WTC11 (cell line): ENCODE results near the gene TRAFD1. TPM values are rescaled to one million over a fixed set of nuclear protein-coding genes. Genes with fewer than 3 reads are reported as not detected.

ENCODE experiments used
- ATAC-seq: fragments of 200-7000 bp; cut with Tn5 transposase; 2 replicates; pipeline ENCODE4 v1.10.0; 2021; ENCODE audit warnings: mild to moderate bottlenecking, moderate library complexity
- CTCF ChIA-PET: fragments of 300-600 bp; sonication (Branson Sonifier 250); formaldehyde crosslinking; loops from one replicate; lab custom pipeline; 2021; ENCODE audit warnings: antibody characterized with exemption; lab: Charles Lee
- POLR2A ChIA-PET: fragments of 350-600 bp; sonication (Branson Sonifier 250); formaldehyde crosslinking; loops from one replicate; lab custom pipeline; 2021; ENCODE audit warnings: antibody characterized with exemption; lab: Charles Lee
- DNase-seq: peaks from one replicate; pipeline ENCODE4 v3.0.0; 2021; ENCODE audit warnings: low spot score
- H3K27ac Mint-ChIP-seq: 2 replicates; pipeline ENCODE4 v1.8.0; 2021; ENCODE audit warnings: mixed read lengths
- H3K27me3 Mint-ChIP-seq: 2 replicates; pipeline ENCODE4 v1.8.0; 2021; ENCODE audit warnings: low read depth, mild to moderate bottlenecking, moderate library complexity, mixed read lengths
- H3K36me3 Mint-ChIP-seq: 2 replicates; pipeline ENCODE4 v1.8.0; 2021; ENCODE audit warnings: mixed read lengths
- H3K4me1 Mint-ChIP-seq: 2 replicates; pipeline ENCODE4 v1.8.0; 2022; ENCODE audit warnings: mixed read lengths
- H3K4me3 Mint-ChIP-seq: 2 replicates; pipeline ENCODE4 v1.8.0; 2021; ENCODE audit warnings: mild to moderate bottlenecking, moderate library complexity, mixed read lengths
- H3K9me3 Mint-ChIP-seq: 2 replicates; pipeline ENCODE4 v1.8.0; 2021; ENCODE audit warnings: mixed read lengths
- ARID4B ChIP-seq: sonication (generic); formaldehyde crosslinking; IDR thresholded peaks from 2 replicates; pipeline ENCODE4 v1.8.0; 2023; ENCODE audit warnings: missing genetic modification reagents, mild to moderate bottlenecking, borderline replicate concordance
- CREM ChIP-seq: sonication (generic); formaldehyde crosslinking; IDR thresholded peaks from 2 replicates; pipeline ENCODE4 v1.8.1; 2022; ENCODE audit warnings: mild to moderate bottlenecking, missing genetic modification reagents, moderate library complexity
- E2F4 ChIP-seq: sonication (generic); formaldehyde crosslinking; IDR thresholded peaks from 2 replicates; pipeline ENCODE4 v1.8.1; 2022; ENCODE audit warnings: low read depth, mild to moderate bottlenecking, moderate library complexity, missing genetic modification reagents, borderline replicate concordance
- E2F5 ChIP-seq: sonication (generic); formaldehyde crosslinking; IDR thresholded peaks from 2 replicates; pipeline ENCODE4 v1.8.1; 2022; ENCODE audit warnings: mild to moderate bottlenecking, moderate library complexity, missing genetic modification reagents
- ESRRA ChIP-seq: sonication (generic); formaldehyde crosslinking; IDR thresholded peaks from 2 replicates; pipeline ENCODE4 v1.8.1; 2022; ENCODE audit warnings: mild to moderate bottlenecking, missing genetic modification reagents, borderline replicate concordance
- ETV6 ChIP-seq: sonication (generic); formaldehyde crosslinking; IDR thresholded peaks from 2 replicates; pipeline ENCODE4 v1.8.1; 2022; ENCODE audit warnings: mild to moderate bottlenecking, missing genetic modification reagents
- FOXJ3 ChIP-seq: sonication (generic); formaldehyde crosslinking; IDR thresholded peaks from 2 replicates; pipeline ENCODE4 v1.9.0; 2021; ENCODE audit warnings: missing genetic modification reagents, mild to moderate bottlenecking, borderline replicate concordance
- KAT7 ChIP-seq: sonication (generic); formaldehyde crosslinking; IDR thresholded peaks from 2 replicates; pipeline ENCODE4 v1.8.1; 2023; ENCODE audit warnings: missing genetic modification reagents, mild to moderate bottlenecking, borderline replicate concordance
- MXD4 ChIP-seq: fragments of 250-450 bp; sonication (Bioruptor Pico); IDR thresholded peaks from 2 replicates; pipeline ENCODE4 v1.8.0; 2021; ENCODE audit warnings: mild to moderate bottlenecking, moderate library complexity, borderline replicate concordance
- NFE2L1 ChIP-seq: sonication (generic); formaldehyde crosslinking; IDR thresholded peaks from 2 replicates; pipeline ENCODE4 v1.8.1; 2023; ENCODE audit warnings: missing genetic modification reagents
- NR2C2 ChIP-seq: sonication (generic); formaldehyde crosslinking; IDR thresholded peaks from 2 replicates; pipeline ENCODE4 v1.8.0; 2022; ENCODE audit warnings: mild to moderate bottlenecking, missing genetic modification reagents
- OVOL2 ChIP-seq: fragments of 250-450 bp; sonication (Bioruptor Pico); IDR thresholded peaks from 2 replicates; pipeline ENCODE4 v1.9.0; 2021; ENCODE audit warnings: mild to moderate bottlenecking, borderline replicate concordance
- PRRX2 ChIP-seq: fragments of 250-450 bp; sonication (Bioruptor Pico); IDR thresholded peaks from 2 replicates; pipeline ENCODE4 v1.8.0; 2021; ENCODE audit warnings: mild to moderate bottlenecking
- RELA ChIP-seq: sonication (generic); formaldehyde crosslinking; IDR thresholded peaks from 2 replicates; pipeline ENCODE4 v1.8.1; 2022; ENCODE audit warnings: missing genetic modification reagents, mild to moderate bottlenecking, borderline replicate concordance
- RORB ChIP-seq: fragments of 250-450 bp; sonication (Bioruptor Pico); IDR thresholded peaks from 2 replicates; pipeline ENCODE4 v1.9.0; 2021; ENCODE audit warnings: mild to moderate bottlenecking
- SOX15 ChIP-seq: fragments of 250-450 bp; sonication (Bioruptor Pico); IDR thresholded peaks from 2 replicates; pipeline ENCODE4 v1.9.0; 2021; ENCODE audit warnings: mild to moderate bottlenecking
- SP1 ChIP-seq: sonication (generic); formaldehyde crosslinking; conservative IDR thresholded peaks from 2 replicates; pipeline ENCODE4 v1.8.1; 2022; ENCODE audit warnings: missing genetic modification reagents
- TCF7 ChIP-seq: sonication (generic); formaldehyde crosslinking; IDR thresholded peaks from 2 replicates; pipeline ENCODE4 v1.8.0; 2022; ENCODE audit warnings: mild to moderate bottlenecking, low read depth, missing genetic modification reagents, moderate library complexity
- TP53 ChIP-seq: sonication (generic); formaldehyde crosslinking; IDR thresholded peaks from 2 replicates; pipeline ENCODE4 v1.8.1; 2023; ENCODE audit warnings: mild to moderate bottlenecking, missing genetic modification reagents
- ZNF121 ChIP-seq: sonication (generic); formaldehyde crosslinking; IDR thresholded peaks from 2 replicates; pipeline ENCODE4 v1.8.0; 2023; ENCODE audit warnings: missing genetic modification reagents
- ZNF138 ChIP-seq: sonication (generic); formaldehyde crosslinking; conservative IDR thresholded peaks from 2 replicates; pipeline ENCODE4 v1.8.1; 2022; ENCODE audit warnings: mild to moderate bottlenecking, moderate library complexity, missing genetic modification reagents
- ZNF263 ChIP-seq: sonication (generic); formaldehyde crosslinking; IDR thresholded peaks from 2 replicates; pipeline ENCODE4 v1.8.1; 2022; ENCODE audit warnings: low read depth, mild to moderate bottlenecking, moderate library complexity, missing genetic modification reagents
- ZNF416 ChIP-seq: fragments of 250-450 bp; sonication (Bioruptor Pico); IDR thresholded peaks from 2 replicates; pipeline ENCODE4 v1.9.0; 2021; ENCODE audit warnings: mild to moderate bottlenecking, inconsistent platforms
- ZNF532 ChIP-seq: fragments of 250-450 bp; sonication (Bioruptor Pico); IDR thresholded peaks from 2 replicates; pipeline ENCODE4 v1.9.0; 2021; ENCODE audit warnings: mild to moderate bottlenecking, borderline replicate concordance
- total RNA-seq: library from RNA; stranded (reverse); gene quantifications from 3 replicates; pipeline ENCODE4 v1.2.3, GENCODE V29; 2021

TRAFD1 gene
- total RNA-seq, 1 experiment from 2014 or later, result 25.1 TPM

- TF ChIP-seq ZNF263 (CRISPR knock-in tag), result no peak
- no peak for TF ChIP-seq MXD4 (CRISPR knock-in tag)
- no peak for TF ChIP-seq ZNF416 (CRISPR knock-in tag)
- no peak for TF ChIP-seq ZNF138 (CRISPR knock-in tag)
- TF ChIP-seq RORB, result no peak
- TF ChIP-seq ZNF532 (CRISPR knock-in tag), result no peak
- TF ChIP-seq ETV6 (CRISPR knock-in tag), result no peak
- no peak for TF ChIP-seq PRRX2 (CRISPR knock-in tag)
- TF ChIP-seq RELA (CRISPR knock-in tag), result no peak
- TF ChIP-seq OVOL2 (CRISPR knock-in tag), result no peak
- no peak for TF ChIP-seq TP53
- CTCF ChIA-PET, result interaction anchor here (2.1 kb wide), 1 partner anchor 18 kb away, joined by 11 read pairs; no protein-coding TSS in a partner anchor
- Mint-ChIP-seq H3K4me1 (peaks cover 17% of the 10 kb centered on the region), H3K9me3 (no peaks in the 10 kb centered on the region), H3K4me3 (no peak overlapping the region), H3K36me3 (peaks cover 20% of the 10 kb centered on the region), H3K27ac (peak overlapping the region; percentile 63), H3K27me3 (no peaks in the 10 kb centered on the region)
- DNase-seq (no peak), ATAC-seq (no peak)
- POLR2A ChIA-PET, result no interaction called here
These were observed 55.1 kb downstream of the TRAFD1 start for GRCh38 chr12:112180422-112180821.

- Mint-ChIP-seq H3K4me1 (peaks cover 17% of the 10 kb centered on the region), H3K4me3 (no peak overlapping the region), H3K27ac (no peak overlapping the region), H3K27me3 (no peaks in the 10 kb centered on the region), H3K36me3 (peaks cover 10% of the 10 kb centered on the region), H3K9me3 (no peaks in the 10 kb centered on the region)
- ChIA-PET POLR2A (no interaction called here), CTCF (interaction anchor here (1.3 to 1.9 kb wide), 2 partner anchors 16 to 56 kb away, joined by 3 to 13 read pairs; no protein-coding TSS in a partner anchor)
- ATAC-seq, result no peak
- no peak for DNase-seq
- TF ChIP-seq RELA (CRISPR knock-in tag) (no peak), NR2C2 (CRISPR knock-in tag) (no peak), ARID4B (no peak), TCF7 (CRISPR knock-in tag) (no peak), ESRRA (CRISPR knock-in tag) (no peak), E2F4 (no peak), KAT7 (CRISPR knock-in tag) (no peak), ETV6 (CRISPR knock-in tag) (no peak), SOX15 (CRISPR knock-in tag) (no peak), SP1 (CRISPR knock-in tag) (no peak), ZNF416 (CRISPR knock-in tag) (no peak), NFE2L1 (CRISPR knock-in tag) (no peak), ZNF121 (CRISPR knock-in tag) (no peak), TP53 (no peak), E2F5 (no peak), FOXJ3 (CRISPR knock-in tag) (no peak), CREM (no peak)
These were observed 57.1 kb downstream of the TRAFD1 start for GRCh38 chr12:112182499-112182898.
